ENCODE results near the gene ZSWIM8. TPM values are rescaled to one million over a fixed set of nuclear protein-coding genes. Genes with fewer than 3 reads are reported as not detected.

The ZSWIM8 gene
- total and polyA plus RNA-seq, 2 of the 8 experiments (the other 6 are each of a cell fraction or from before 2014, with no cell fraction given), result 44.7 to 99.7 TPM

DNA sequence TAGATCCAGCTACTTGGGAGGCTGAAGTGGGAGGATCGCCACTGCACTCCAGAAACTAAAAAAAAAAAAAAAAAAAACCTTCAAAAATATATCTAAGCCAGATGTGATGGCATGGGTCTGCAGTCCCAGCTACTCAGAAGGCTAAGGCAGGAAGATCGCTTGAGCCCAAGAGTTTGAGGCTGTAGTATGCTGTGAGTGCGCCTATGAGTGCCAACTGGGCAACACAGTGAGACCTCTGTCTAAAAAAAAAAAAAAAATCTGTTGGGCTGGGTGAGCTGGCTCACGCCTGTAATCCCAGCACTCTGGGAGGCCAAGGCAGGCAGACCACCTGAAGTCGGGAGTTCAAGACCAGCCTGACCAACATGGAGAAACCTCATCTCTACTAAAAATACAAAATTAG is 6.4 kb upstream of the ZSWIM8 start:
- H3K4ac ChIP-seq (replicated peaks; ENCODE audit: insufficient read length, low read depth, low read length), result no peak overlapping the region
- DNase-seq (ENCODE audit: low read depth in 1 of 2, low spot score in 2 of 2), result no peak
- no peaks in the 10 kb centered on the region for H3K9me3 ChIP-seq (ENCODE audit: insufficient read depth in 2 of 2, low read depth in 1 of 2, low read length in 1 of 2)
- no peak overlapping the region for H3K27ac ChIP-seq (ENCODE audit: low read depth, low read length)
- 91% methylated on average over 5 of the region's 5 CpGs; no CpG with 5 or more reads in 1 of the 2 experiments for WGBS, 2 experiments (ENCODE audit: extremely low coverage in 1 of 2, insufficient coverage in 1 of 2, insufficient read length in 1 of 2, insufficient replicate concordance in 2 of 2, low coverage in 1 of 2, low lambda C conversion rate in 2 of 2, missing lambda C conversion rate in 1 of 2)
- peaks cover 0 to 5% (median 4%) of the 10 kb centered on the region in 4 experiments; a peak in 4 of 7 replicates for H3K4me1 ChIP-seq (replicated peaks in 1 of 4; ENCODE audit: control insufficient read depth in 3 of 4, insufficient read depth in 4 of 4, low read length in 3 of 4)
- H4K5ac ChIP-seq (ENCODE audit: insufficient read length, low read depth, low read length), result no peak overlapping the region
- H3K36me3 ChIP-seq (ENCODE audit: control insufficient read depth in 2 of 4, insufficient read depth in 4 of 4, low read length in 3 of 4), result peaks cover 0 to 45% (median 10%) of the 10 kb centered on the region in 4 experiments; a peak in 6 of 8 replicates
- ChIA-PET CTCF (ENCODE audit: partially characterized antibody) (interaction anchor here (0.7 kb wide), 3 partner anchors 16 to 1733 kb away, joined by 3 to 6 read pairs (median 4); no protein-coding TSS in a partner anchor), POLR2A (ENCODE audit: partially characterized antibody) (interaction anchor here (1.4 to 2.0 kb wide), 7 partner anchors 9 to 36 kb away, joined by 3 to 8 read pairs (median 5); no protein-coding TSS in a partner anchor)
- H3K23me2 ChIP-seq (ENCODE audit: low read depth, low read length), result peaks cover 2% of the 10 kb centered on the region; the same call in 1 of the 2 replicates
- no peak overlapping the region for H3K56ac ChIP-seq (replicated peaks; ENCODE audit: insufficient read length, low read depth, low read length)
- no peak overlapping the region for H2AFZ ChIP-seq (ENCODE audit: low read length)
- H2BK120ac ChIP-seq (replicated peaks; ENCODE audit: low read depth, low read length), result no peak overlapping the region
- H2BK5ac ChIP-seq (ENCODE audit: low read depth, low read length), result no peak overlapping the region
- no peak overlapping the region for H2BK15ac ChIP-seq (ENCODE audit: low read length)
- peaks cover 2 to 9% of the 10 kb centered on the region in 2 experiments for H4K20me1 ChIP-seq (replicated peaks in 1 of 2; ENCODE audit: control insufficient read depth in 1 of 2, insufficient read depth in 2 of 2, low read length in 2 of 2)
- H2BK20ac ChIP-seq (ENCODE audit: low read length), result no peak overlapping the region
- H3K14ac ChIP-seq (ENCODE audit: insufficient read length), result no peak overlapping the region
- peaks cover 2% of the 10 kb centered on the region; the same call in 1 of the 2 replicates for H3K79me1 ChIP-seq (ENCODE audit: low read depth, low read length)
- H2BK12ac ChIP-seq (ENCODE audit: low read depth, low read length), result no peak overlapping the region
- no peak overlapping the region for H2AK5ac ChIP-seq (ENCODE audit: low read depth, low read length)
- no peak overlapping the region for H3K18ac ChIP-seq (ENCODE audit: extremely low read depth, low read length)
- TF ChIP-seq TEAD4 (IDR thresholded peaks at IDR 0.05; ENCODE audit: low read depth, low read length) (no peak), SP1 (IDR thresholded peaks at IDR 0.05; ENCODE audit: low read depth, low read length) (no peak), CHD1 (IDR thresholded peaks at IDR 0.05; ENCODE audit: low read depth, low read length) (no peak), SP4 (IDR thresholded peaks at IDR 0.05; ENCODE audit: low read length) (no peak), RNF2 (IDR thresholded peaks at IDR 0.05; ENCODE audit: borderline replicate concordance, low read depth, low read length, missing control alignments, poor library complexity, severe bottlenecking) (no peak), CTBP2 (IDR thresholded peaks at IDR 0.05; ENCODE audit: borderline replicate concordance, insufficient read depth, insufficient read length, low read length) (no peak), POU5F1 (IDR thresholded peaks at IDR 0.05; ENCODE audit: low read depth, low read length) (no peak), RXRA (IDR thresholded peaks at IDR 0.05; ENCODE audit: insufficient read depth, low read depth, low read length) (no peak), CHD2 (IDR thresholded peaks at IDR 0.05; ENCODE audit: low read length) (no peak), NRF1 (IDR thresholded peaks at IDR 0.05; ENCODE audit: low read depth, low read length) (no peak), CEBPB (IDR thresholded peaks at IDR 0.05; ENCODE audit: low read depth, low read length) (no peak), CBX5 (IDR thresholded peaks at IDR 0.05; ENCODE audit: low read depth, low read length) (no peak), EP300 (IDR thresholded peaks at IDR 0.05; ENCODE audit: borderline replicate concordance in 1 of 2, low read depth in 2 of 2, low read length in 2 of 2) (no peak)
- H4K91ac ChIP-seq (replicated peaks; ENCODE audit: insufficient read length, low read length), result no peak overlapping the region
- H3K9ac ChIP-seq (replicated peaks in 1 of 4; ENCODE audit: extremely low read depth in 1 of 4, low read depth in 3 of 4, low read length in 3 of 4), result no peak overlapping the region
- H3K23ac ChIP-seq (ENCODE audit: insufficient read length), result no peak overlapping the region
- H3K79me2 ChIP-seq (ENCODE audit: control insufficient read depth in 1 of 2, insufficient read depth in 2 of 2, low read length in 2 of 2), result peaks cover 6 to 46% of the 10 kb centered on the region in 2 experiments; a peak in 3 of 4 replicates
- H3K4me3 ChIP-seq (ENCODE audit: extremely low read depth in 1 of 4, insufficient read depth in 2 of 4, low read depth in 3 of 4, low read length in 4 of 4), result no peak overlapping the region
- no peak overlapping the region for H4K8ac ChIP-seq (ENCODE audit: extremely low read depth, insufficient read depth, low read length)
- H3K4me2 ChIP-seq (ENCODE audit: insufficient read depth in 1 of 2, low read depth in 2 of 2, low read length in 2 of 2), result no peak overlapping the region
- no peak for FAIRE-seq
- H3K27me3 ChIP-seq (replicated peaks in 1 of 4; ENCODE audit: control insufficient read depth in 3 of 4, extremely low read depth in 1 of 4, insufficient read depth in 3 of 4, low read length in 3 of 4), result no peaks in the 10 kb centered on the region; a peak in 1 of 7 replicates
